Skeletal muscle satellite cell (primary cell): Measurements from ENCODE around the gene GATA6.

Source experiments
- H3K27me3 ChIP-seq: 2 replicates; pipeline ENCODE4 v1.7.0; 2013; ENCODE audit warnings: low read length; ENCODE audit not compliant: control insufficient read depth, insufficient read depth
- H3K36me3 ChIP-seq: 2 replicates; pipeline ENCODE4 v1.7.0; 2013; ENCODE audit warnings: mild to moderate bottlenecking, control low read depth, low read length; ENCODE audit not compliant: insufficient read depth
- H3K4me1 ChIP-seq: 2 replicates; pipeline ENCODE4 v1.7.0; 2013; ENCODE audit warnings: low read length; ENCODE audit not compliant: control insufficient read depth, insufficient read depth
- H3K4me2 ChIP-seq: 2 replicates; pipeline ENCODE4 v1.7.0; 2013; ENCODE audit warnings: mild to moderate bottlenecking, low read length
- H3K4me3 ChIP-seq: 2 replicates; pipeline ENCODE4 v1.7.0; 2013; ENCODE audit warnings: low read length
- H3K9ac ChIP-seq: 2 replicates; pipeline ENCODE4 v1.7.0; 2013; ENCODE audit warnings: mild to moderate bottlenecking, low read depth, low read length, moderate library complexity
- H3K9me3 ChIP-seq: replicated peaks from 2 replicates; pipeline ENCODE4 v1.7.0; 2013; ENCODE audit warnings: mild to moderate bottlenecking, control low read depth, low read length

GATA6 gene

GRCh38 chr18:22152093-22152492, 17.3 kb upstream of the GATA6 start:
- Histone ChIP-seq H3K9ac (no peak overlapping the region), H3K9me3 (no peaks in the 10 kb centered on the region), H3K4me2 (no peak overlapping the region), H3K4me3 (no peak overlapping the region), H3K4me1 (no peaks in the 10 kb centered on the region), H3K27me3 (no peaks in the 10 kb centered on the region), H3K36me3 (no peaks in the 10 kb centered on the region)

GRCh38 chr18:22153428-22153827, 16.0 kb upstream of the GATA6 start:
- Histone ChIP-seq H3K36me3 (no peaks in the 10 kb centered on the region), H3K4me3 (no peak overlapping the region), H3K4me1 (no peaks in the 10 kb centered on the region), H3K9ac (no peak overlapping the region), H3K9me3 (no peaks in the 10 kb centered on the region), H3K4me2 (no peak overlapping the region), H3K27me3 (no peaks in the 10 kb centered on the region)

GRCh38 chr18:22155584-22155983, 13.8 kb upstream of the GATA6 start:
- Histone ChIP-seq H3K27me3 (peaks cover 5% of the 10 kb centered on the region), H3K4me1 (no peaks in the 10 kb centered on the region), H3K4me3 (no peak overlapping the region), H3K9me3 (no peaks in the 10 kb centered on the region), H3K9ac (no peak overlapping the region), H3K36me3 (no peaks in the 10 kb centered on the region), H3K4me2 (no peak overlapping the region)

GRCh38 chr18:22159014-22159413, 10.4 kb upstream of the GATA6 start:
- H3K36me3 ChIP-seq, result no peaks in the 10 kb centered on the region
- no peaks in the 10 kb centered on the region for H3K9me3 ChIP-seq
- H3K4me1 ChIP-seq, result no peaks in the 10 kb centered on the region
- no peak overlapping the region for H3K4me3 ChIP-seq
- no peak overlapping the region for H3K9ac ChIP-seq
- peaks cover 33% of the 10 kb centered on the region for H3K27me3 ChIP-seq
- H3K4me2 ChIP-seq, result no peak overlapping the region

GRCh38 chr18:22161090-22161489, 8.3 kb upstream of the GATA6 start:
- Histone ChIP-seq H3K4me1 (no peaks in the 10 kb centered on the region), H3K36me3 (no peaks in the 10 kb centered on the region), H3K9me3 (no peaks in the 10 kb centered on the region), H3K4me2 (no peak overlapping the region), H3K27me3 (peaks cover 52% of the 10 kb centered on the region), H3K4me3 (no peak overlapping the region), H3K9ac (no peak overlapping the region)

- Histone ChIP-seq H3K4me2 (no peak overlapping the region), H3K4me3 (no peak overlapping the region), H3K4me1 (no peaks in the 10 kb centered on the region), H3K9ac (no peak overlapping the region), H3K9me3 (no peaks in the 10 kb centered on the region), H3K27me3 (peaks cover 77% of the 10 kb centered on the region), H3K36me3 (no peaks in the 10 kb centered on the region)
These were observed 5.8 kb upstream of the GATA6 start for GRCh38 chr18:22163416-22164161.

GRCh38 chr18:22164337-22165048, 4.9 kb upstream of the GATA6 start:
- no peak overlapping the region for H3K4me2 ChIP-seq
- no peaks in the 10 kb centered on the region for H3K36me3 ChIP-seq
- no peak overlapping the region for H3K4me3 ChIP-seq
- H3K27me3 ChIP-seq, result peaks cover 77% of the 10 kb centered on the region
- H3K9ac ChIP-seq, result no peak overlapping the region
- peaks cover 2% of the 10 kb centered on the region for H3K4me1 ChIP-seq
- no peaks in the 10 kb centered on the region for H3K9me3 ChIP-seq

GRCh38 chr18:22165049-22165602, 4.3 kb upstream of the GATA6 start:
- peaks cover 8% of the 10 kb centered on the region for H3K4me1 ChIP-seq
- H3K36me3 ChIP-seq, result no peaks in the 10 kb centered on the region
- no peak overlapping the region for H3K4me3 ChIP-seq
- H3K4me2 ChIP-seq, result no peak overlapping the region
- no peaks in the 10 kb centered on the region for H3K9me3 ChIP-seq
- H3K27me3 ChIP-seq, result peaks cover 84% of the 10 kb centered on the region
- no peak overlapping the region for H3K9ac ChIP-seq

GRCh38 chr18:22165603-22166068, 3.8 kb upstream of the GATA6 start:
- H3K9ac ChIP-seq, result no peak overlapping the region
- no peaks in the 10 kb centered on the region for H3K36me3 ChIP-seq
- no peak overlapping the region for H3K4me2 ChIP-seq
- H3K27me3 ChIP-seq, result peaks cover 87% of the 10 kb centered on the region
- H3K4me3 ChIP-seq, result no peak overlapping the region
- H3K4me1 ChIP-seq, result peaks cover 9% of the 10 kb centered on the region
- H3K9me3 ChIP-seq, result no peaks in the 10 kb centered on the region

- Histone ChIP-seq H3K9me3 (no peaks in the 10 kb centered on the region), H3K36me3 (no peaks in the 10 kb centered on the region), H3K27me3 (peaks cover 89% of the 10 kb centered on the region), H3K4me3 (no peak overlapping the region), H3K4me2 (no peak overlapping the region), H3K4me1 (peaks cover 9% of the 10 kb centered on the region), H3K9ac (no peak overlapping the region)
These were observed 3.1 kb upstream of the GATA6 start for GRCh38 chr18:22166069-22166950.

- Histone ChIP-seq H3K4me2 (no peak overlapping the region), H3K9me3 (no peaks in the 10 kb centered on the region), H3K4me1 (peaks cover 9% of the 10 kb centered on the region), H3K36me3 (no peaks in the 10 kb centered on the region), H3K9ac (no peak overlapping the region), H3K4me3 (no peak overlapping the region), H3K27me3 (peaks cover 91% of the 10 kb centered on the region)
These were observed 2.3 kb upstream of the GATA6 start for GRCh38 chr18:22167091-22167470.
